ES-I3 (cell line): ENCODE measurements around the gene NECTIN3.
A peak's percentile ranks its signal among the peaks of the same experiment; 100 is the strongest.

Experiments used
- H3K36me3 ChIP-seq: 2 replicates; pipeline ENCODE4 v1.6.1; 2013; ENCODE audit warnings: mild to moderate bottlenecking, low read length, control low read depth, moderate library complexity; ENCODE audit not compliant: insufficient read depth
- H3K4me1 ChIP-seq: 2 replicates; pipeline ENCODE4 v1.6.1; 2013; ENCODE audit warnings: mild to moderate bottlenecking, control low read depth, low read length; ENCODE audit not compliant: insufficient read depth
- H3K9ac ChIP-seq: 2 replicates; pipeline ENCODE4 v1.6.1; 2013; ENCODE audit warnings: low read depth, mild to moderate bottlenecking, low read length, moderate library complexity
- H3K9me3 ChIP-seq: 2 replicates; pipeline ENCODE4 v1.6.1; 2013; ENCODE audit warnings: mild to moderate bottlenecking, low read length, moderate library complexity; ENCODE audit not compliant: control insufficient read depth, insufficient read depth

The NECTIN3 gene

GRCh38 chr3:111069974-111070771 lies 1.4 kb upstream of the NECTIN3 start:
- Histone ChIP-seq H3K9me3 (no peaks in the 10 kb centered on the region), H3K9ac (peak overlapping the region; percentile 97), H3K36me3 (peaks cover 3% of the 10 kb centered on the region; the same call in 1 of the 2 replicates), H3K4me1 (peaks cover 4% of the 10 kb centered on the region; the same call in 1 of the 2 replicates)

- Histone ChIP-seq H3K36me3 (peaks cover 3% of the 10 kb centered on the region; the same call in 1 of the 2 replicates), H3K9me3 (no peaks in the 10 kb centered on the region), H3K4me1 (peaks cover 4% of the 10 kb centered on the region; the same call in 1 of the 2 replicates), H3K9ac (peak overlapping the region; percentile 97)
These were observed 802 bp upstream of the NECTIN3 start for GRCh38 chr3:111070772-111071256.

GRCh38 chr3:111072031-111072921 lies 660 bp downstream of the NECTIN3 start:
- H3K4me1 ChIP-seq: peaks cover 4% of the 10 kb centered on the region; the same call in 1 of the 2 replicates

GRCh38 chr3:111073218-111073617 lies 1.6 kb downstream of the NECTIN3 start:
- H3K36me3 ChIP-seq: no peaks in the 10 kb centered on the region
- H3K9ac ChIP-seq: peak overlapping the region; percentile 91
- H3K9me3 ChIP-seq: no peaks in the 10 kb centered on the region
- peaks cover 9% of the 10 kb centered on the region for H3K4me1 ChIP-seq

More at GRCh38 chr3:111072031-111072921, 660 bp downstream of the NECTIN3 start:
- Histone ChIP-seq H3K9me3 (no peaks in the 10 kb centered on the region), H3K9ac (peak overlapping the region; percentile 91), H3K36me3 (no peaks in the 10 kb centered on the region)

GRCh38 chr3:111076732-111077131 lies 5.1 kb downstream of the NECTIN3 start:
- Histone ChIP-seq H3K36me3 (no peaks in the 10 kb centered on the region), H3K9ac (no peak overlapping the region), H3K4me1 (peaks cover 34% of the 10 kb centered on the region), H3K9me3 (no peaks in the 10 kb centered on the region)

GRCh38 chr3:111077369-111077768 lies 5.8 kb downstream of the NECTIN3 start:
- Histone ChIP-seq H3K36me3 (no peaks in the 10 kb centered on the region), H3K9ac (no peak overlapping the region), H3K9me3 (no peaks in the 10 kb centered on the region), H3K4me1 (peaks cover 38% of the 10 kb centered on the region)

- H3K9ac ChIP-seq: no peak overlapping the region
- no peaks in the 10 kb centered on the region for H3K9me3 ChIP-seq
- H3K4me1 ChIP-seq: peaks cover 34% of the 10 kb centered on the region
- no peaks in the 10 kb centered on the region for H3K36me3 ChIP-seq
These were observed 8.8 kb downstream of the NECTIN3 start for GRCh38 chr3:111080413-111080812.

- Histone ChIP-seq H3K36me3 (no peaks in the 10 kb centered on the region), H3K4me1 (peaks cover 37% of the 10 kb centered on the region), H3K9ac (no peak overlapping the region), H3K9me3 (no peaks in the 10 kb centered on the region)
These were observed 9.5 kb downstream of the NECTIN3 start for GRCh38 chr3:111081008-111081545.

- H3K36me3 ChIP-seq: no peaks in the 10 kb centered on the region
- no peak overlapping the region for H3K9ac ChIP-seq
- peaks cover 23% of the 10 kb centered on the region for H3K4me1 ChIP-seq
- H3K9me3 ChIP-seq: no peaks in the 10 kb centered on the region
These were observed 13.3 kb downstream of the NECTIN3 start for GRCh38 chr3:111084911-111085310.

- no peaks in the 10 kb centered on the region; the same call in 1 of the 2 replicates for H3K9me3 ChIP-seq
These were observed 16.4 kb downstream of the NECTIN3 start for GRCh38 chr3:111087924-111088469.

GRCh38 chr3:111096487-111097209 lies 25.0 kb downstream of the NECTIN3 start:
- no peak overlapping the region for H3K9ac ChIP-seq
- peaks cover 11% of the 10 kb centered on the region for H3K36me3 ChIP-seq
- H3K4me1 ChIP-seq: peaks cover 4% of the 10 kb centered on the region; the same call in 1 of the 2 replicates
- peaks cover 18% of the 10 kb centered on the region for H3K9me3 ChIP-seq

More at GRCh38 chr3:111087924-111088469, 16.4 kb downstream of the NECTIN3 start:
- Histone ChIP-seq H3K9ac (no peak overlapping the region), H3K36me3 (no peaks in the 10 kb centered on the region), H3K4me1 (0 out of 2 replicates have a peak, but pooled peaks cover 3% of the 10 kb centered on the region)

- H3K36me3 ChIP-seq: no peaks in the 10 kb centered on the region
- H3K4me1 ChIP-seq: peaks cover 14% of the 10 kb centered on the region
- H3K9ac ChIP-seq: no peak overlapping the region
- no peaks in the 10 kb centered on the region; the same call in 1 of the 2 replicates for H3K9me3 ChIP-seq
These were observed 32.2 kb downstream of the NECTIN3 start for GRCh38 chr3:111103807-111104206.

- no peaks in the 10 kb centered on the region for H3K36me3 ChIP-seq
- H3K4me1 ChIP-seq: peaks cover 20% of the 10 kb centered on the region
- no peak overlapping the region for H3K9ac ChIP-seq
- no peaks in the 10 kb centered on the region; the same call in 1 of the 2 replicates for H3K9me3 ChIP-seq
These were observed 35.5 kb downstream of the NECTIN3 start for GRCh38 chr3:111106993-111107661.
